Measurements from ENCODE around the gene NHLRC2. TPM values are rescaled to one million over a fixed set of nuclear protein-coding genes. Genes with fewer than 3 reads are reported as not detected.

NHLRC2 gene
- total RNA-seq, 4 donors from 2014 or later: 18.3 to 140 (median 45.8) TPM

DNA sequence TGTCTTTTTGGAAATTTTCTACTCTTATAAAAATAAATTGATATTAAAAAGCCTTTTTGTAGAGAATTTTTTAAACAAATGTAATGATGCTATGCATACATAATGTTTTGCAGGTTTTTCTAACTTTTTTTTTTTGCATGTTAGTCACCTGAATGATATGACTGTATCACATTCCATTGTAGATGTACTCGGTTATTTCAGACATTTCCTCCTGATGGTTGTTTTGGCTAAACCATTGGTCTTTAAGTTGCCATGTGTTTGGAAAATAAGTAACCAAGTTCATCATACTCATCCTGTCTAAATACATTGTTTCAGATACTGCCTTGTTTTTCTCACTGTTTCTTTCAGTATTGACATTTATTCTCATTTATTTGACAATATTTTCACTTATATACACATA is 25.8 kb downstream of the NHLRC2 start:
- DNase-seq: no peak
- no peak overlapping the region for H3K4me3 ChIP-seq
- TF ChIP-seq, protein P1, sequence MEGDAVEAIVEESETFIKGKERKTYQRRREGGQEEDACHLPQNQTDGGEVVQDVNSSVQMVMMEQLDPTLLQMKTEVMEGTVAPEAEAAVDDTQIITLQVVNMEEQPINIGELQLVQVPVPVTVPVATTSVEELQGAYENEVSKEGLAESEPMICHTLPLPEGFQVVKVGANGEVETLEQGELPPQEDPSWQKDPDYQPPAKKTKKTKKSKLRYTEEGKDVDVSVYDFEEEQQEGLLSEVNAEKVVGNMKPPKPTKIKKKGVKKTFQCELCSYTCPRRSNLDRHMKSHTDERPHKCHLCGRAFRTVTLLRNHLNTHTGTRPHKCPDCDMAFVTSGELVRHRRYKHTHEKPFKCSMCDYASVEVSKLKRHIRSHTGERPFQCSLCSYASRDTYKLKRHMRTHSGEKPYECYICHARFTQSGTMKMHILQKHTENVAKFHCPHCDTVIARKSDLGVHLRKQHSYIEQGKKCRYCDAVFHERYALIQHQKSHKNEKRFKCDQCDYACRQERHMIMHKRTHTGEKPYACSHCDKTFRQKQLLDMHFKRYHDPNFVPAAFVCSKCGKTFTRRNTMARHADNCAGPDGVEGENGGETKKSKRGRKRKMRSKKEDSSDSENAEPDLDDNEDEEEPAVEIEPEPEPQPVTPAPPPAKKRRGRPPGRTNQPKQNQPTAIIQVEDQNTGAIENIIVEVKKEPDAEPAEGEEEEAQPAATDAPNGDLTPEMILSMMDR (IDR thresholded peaks at IDR 0.05): no peak
- TF ChIP-seq POLR2A (IDR thresholded peaks at IDR 0.05) (no peak), EP300 (IDR thresholded peaks at IDR 0.05; ENCODE audit: low read depth) (no peak), POLR2AphosphoS5 (IDR thresholded peaks at IDR 0.05) (no peak)
- intact Hi-C loops (cut with DNase I; ENCODE audit: low total_unique reads) (no loop called here), in situ Hi-C loops (cut with MboI; ENCODE audit: low pct_ligation_motif_present in 1 of 4, low pct_unique_long_range_greater_than_20kb in 1 of 4, low sequenced_read_pairs in 3 of 4) (no loop called here)
- H3K9me3 ChIP-seq: no peaks in the 10 kb centered on the region
- no peaks in the 10 kb centered on the region for H3K4me1 ChIP-seq
- no peak overlapping the region for H3K27ac ChIP-seq
- H3K36me3 ChIP-seq: peaks cover 0 to 33% (median 1%) of the 10 kb centered on the region in 4 donors
- 81 to 88% methylated on average over 1 of the region's 1 CpG for WGBS, 2 donors (ENCODE audit: low coverage in 1 of 2)
- H3K27me3 ChIP-seq: no peaks in the 10 kb centered on the region

DNA sequence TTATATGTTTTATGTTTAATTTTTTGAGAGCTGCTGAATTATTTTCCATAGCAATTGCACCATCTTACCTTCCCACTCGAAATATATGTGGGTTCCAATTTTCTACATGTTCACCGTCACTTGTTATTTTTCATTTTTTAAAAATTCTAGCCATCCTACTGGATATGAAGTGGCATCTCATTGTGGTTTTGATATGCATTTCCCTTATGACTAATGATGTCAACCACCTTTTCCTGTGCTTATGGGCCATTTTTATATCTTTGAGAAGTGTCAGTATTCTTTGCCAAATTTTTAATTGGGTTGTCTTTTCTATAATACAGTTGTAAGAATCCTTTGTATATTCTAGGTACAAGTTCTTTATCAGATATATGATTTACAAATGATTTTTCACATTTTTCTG is 27.8 kb downstream of the NHLRC2 start:
- DNase-seq: no peak
- TF ChIP-seq, protein P1 (IDR thresholded peaks at IDR 0.05): no peak
- TF ChIP-seq EP300 (IDR thresholded peaks at IDR 0.05; ENCODE audit: low read depth) (no peak), POLR2A (IDR thresholded peaks at IDR 0.05) (no peak), POLR2AphosphoS5 (IDR thresholded peaks at IDR 0.05) (no peak)
- no peak overlapping the region for H3K4me3 ChIP-seq
- no peak overlapping the region for H3K27ac ChIP-seq
- H3K27me3 ChIP-seq: no peaks in the 10 kb centered on the region
- H3K9me3 ChIP-seq: no peaks in the 10 kb centered on the region
- intact Hi-C loops (cut with DNase I; ENCODE audit: low total_unique reads) (no loop called here), in situ Hi-C loops (cut with MboI; ENCODE audit: low pct_ligation_motif_present in 1 of 4, low pct_unique_long_range_greater_than_20kb in 1 of 4, low sequenced_read_pairs in 3 of 4) (no loop called here)
- peaks cover 0 to 53% (median 1%) of the 10 kb centered on the region in 4 donors for H3K36me3 ChIP-seq
- 82 to 94% methylated on average over 2 of the region's 2 CpGs for WGBS, 2 donors (ENCODE audit: low coverage in 1 of 2)
- no peaks in the 10 kb centered on the region for H3K4me1 ChIP-seq

DNA sequence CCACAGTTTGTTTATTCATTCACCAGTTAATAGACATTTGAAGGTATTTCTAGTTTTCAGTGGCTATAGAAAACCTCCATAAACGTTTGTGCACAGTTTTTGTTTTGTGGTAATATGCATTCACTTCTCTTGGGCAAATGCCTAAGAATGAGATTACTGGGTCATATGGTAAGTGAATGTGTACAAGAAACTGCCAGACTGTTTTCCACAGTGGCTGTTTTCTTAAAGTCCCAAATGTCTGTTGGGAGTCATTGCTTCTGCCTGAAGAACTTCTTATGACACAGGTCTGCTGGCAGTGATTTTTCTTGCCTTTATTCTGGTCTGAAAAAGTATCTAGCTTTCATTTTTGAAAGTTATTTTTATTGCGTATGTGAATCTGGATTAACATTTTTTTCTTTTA is 35.5 kb downstream of the NHLRC2 start:
- TF ChIP-seq EP300 (IDR thresholded peaks at IDR 0.05; ENCODE audit: low read depth) (no peak), POLR2A (IDR thresholded peaks at IDR 0.05) (no peak), POLR2AphosphoS5 (IDR thresholded peaks at IDR 0.05) (no peak)
- TF ChIP-seq, protein P1 (IDR thresholded peaks at IDR 0.05): no peak
- intact Hi-C loops (cut with DNase I; ENCODE audit: low total_unique reads): no loop called here
- in situ Hi-C loops (cut with MboI; ENCODE audit: low pct_ligation_motif_present in 1 of 4, low pct_unique_long_range_greater_than_20kb in 1 of 4, low sequenced_read_pairs in 3 of 4): no loop called here
- Histone ChIP-seq H3K27me3 (no peaks in the 10 kb centered on the region), H3K4me1 (peaks cover 0 to 4% (median 0%) of the 10 kb centered on the region in 4 donors), H3K9me3 (no peaks in the 10 kb centered on the region), H3K36me3 (peaks cover 0 to 24% (median 0%) of the 10 kb centered on the region in 4 donors), H3K27ac (no peak overlapping the region), H3K4me3 (no peak overlapping the region)
- 71 to 83% methylated on average over 2 of the region's 2 CpGs for WGBS, 2 donors (ENCODE audit: low coverage in 1 of 2)
- no peak for DNase-seq

DNA sequence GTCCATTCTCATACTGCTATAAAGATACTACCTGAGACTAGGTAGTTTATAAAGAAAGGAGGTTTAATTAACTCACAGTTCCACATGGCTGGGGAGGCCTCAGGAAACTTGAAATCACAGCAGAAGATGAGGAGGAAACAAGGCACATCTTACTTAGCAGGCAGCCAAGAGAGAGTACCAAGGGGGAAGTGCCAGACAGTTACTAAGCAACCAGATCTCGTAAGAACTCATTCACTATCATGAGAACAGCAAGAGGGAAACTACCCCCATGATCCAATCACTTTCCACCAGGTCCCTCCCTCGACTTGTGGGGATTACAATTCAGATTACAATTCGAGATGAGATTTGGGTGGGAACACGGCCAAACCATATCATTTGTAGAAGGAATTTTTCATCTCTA is 36.3 kb downstream of the NHLRC2 start:
- Histone ChIP-seq H3K4me1 (peaks cover 0 to 4% (median 0%) of the 10 kb centered on the region in 4 donors), H3K9me3 (no peaks in the 10 kb centered on the region), H3K27me3 (no peaks in the 10 kb centered on the region), H3K4me3 (no peak overlapping the region), H3K27ac (no peak overlapping the region), H3K36me3 (peaks cover 0 to 18% (median 0%) of the 10 kb centered on the region in 4 donors)
- 80 to 87% methylated on average over 3 to 4 of the region's 4 CpGs for WGBS, 2 donors (ENCODE audit: low coverage in 1 of 2)
- in situ Hi-C loops (cut with MboI; ENCODE audit: low pct_ligation_motif_present in 1 of 4, low pct_unique_long_range_greater_than_20kb in 1 of 4, low sequenced_read_pairs in 3 of 4) (no loop called here), intact Hi-C loops (cut with DNase I; ENCODE audit: low total_unique reads) (no loop called here)
- no peak for TF ChIP-seq POLR2AphosphoS5 (IDR thresholded peaks at IDR 0.05)
- no peak for TF ChIP-seq EP300 (IDR thresholded peaks at IDR 0.05; ENCODE audit: low read depth)
- TF ChIP-seq POLR2A (IDR thresholded peaks at IDR 0.05): no peak
- TF ChIP-seq, protein P1 (IDR thresholded peaks at IDR 0.05): no peak
- DNase-seq: no peak

Data from transverse colon (tissue), 4 donors.